Neural cell (in vitro differentiated cells): Measurements from ENCODE around the gene SETD6. TPM values are rescaled to one million over a fixed set of nuclear protein-coding genes. Genes with fewer than 3 reads are reported as not detected.

Experiments
- H2AFZ ChIP-seq: fragments of 200-600, 300-800 bp; sonication (generic), shearing (Covaris generic); 2 replicates; pipeline ENCODE4 v1.6.0; 2014; ENCODE audit warnings: low read depth, mild to moderate bottlenecking, antibody characterized with exemption, low read length, moderate library complexity
- H3F3A ChIP-seq: fragments of 200-600 bp; shearing (Covaris generic); 2 replicates; pipeline ENCODE4 v1.6.1; 2016; ENCODE audit warnings: mild to moderate bottlenecking, moderate library complexity, mixed read lengths, antibody characterized with exemption, low read length; ENCODE audit not compliant: insufficient read depth, poor library complexity, severe bottlenecking
- H3K27ac ChIP-seq: fragments of 200-600, 300-800 bp; sonication (generic), shearing (Covaris generic); 2 replicates; pipeline ENCODE4 v1.5.1; 2014; ENCODE audit warnings: mild to moderate bottlenecking, low read length, moderate library complexity
- H3K27me3 ChIP-seq: fragments of 300-800, 200-600 bp; sonication (generic), shearing (Covaris generic); 2 replicates; pipeline ENCODE4 v1.6.0; 2014; ENCODE audit warnings: mild to moderate bottlenecking, low read depth, low read length, moderate library complexity; ENCODE audit not compliant: insufficient read depth
- H3K36me3 ChIP-seq: fragments of 300-800, 200-600 bp; sonication (generic), shearing (Covaris generic); 2 replicates; pipeline ENCODE4 v1.5.1; 2014; ENCODE audit warnings: mild to moderate bottlenecking, antibody characterized with exemption, low read length, moderate library complexity; ENCODE audit not compliant: insufficient read depth
- H3K4me2 ChIP-seq: fragments of 300-800, 200-600 bp; sonication (generic), shearing (Covaris generic); 2 replicates; pipeline ENCODE4 v1.6.0; 2014; ENCODE audit warnings: mild to moderate bottlenecking, low read length
- H3K4me3 ChIP-seq: fragments of 300-800, 200-600 bp; sonication (generic), shearing (Covaris generic); 2 replicates; pipeline ENCODE4 v1.5.1; 2014; ENCODE audit warnings: mild to moderate bottlenecking, low read length, moderate library complexity
- H3K79me2 ChIP-seq: fragments of 200-600 bp; shearing (Covaris generic); replicated peaks from 2 replicates; pipeline ENCODE4 v1.6.0; 2014; ENCODE audit warnings: mild to moderate bottlenecking, low read length, moderate library complexity; ENCODE audit not compliant: insufficient read depth
- H3K9ac ChIP-seq: fragments of 300-800, 200-600 bp; sonication (generic), shearing (Covaris generic); 2 replicates; pipeline ENCODE4 v1.6.1; 2016; ENCODE audit warnings: mild to moderate bottlenecking, low read length, mixed read lengths
- H3K9me2 ChIP-seq: fragments of 200-600 bp; shearing (Covaris generic); 2 replicates; pipeline ENCODE4 v1.6.1; 2016; ENCODE audit warnings: mild to moderate bottlenecking, low read length, mixed read lengths; ENCODE audit not compliant: insufficient read depth
- H3K9me3 ChIP-seq: fragments of 200-600, 300-800 bp; sonication (generic), shearing (Covaris generic); 2 replicates; pipeline ENCODE4 v1.6.1; 2016; ENCODE audit warnings: mild to moderate bottlenecking, mixed run types, low read length, moderate library complexity, mixed read lengths
- H4K20me1 ChIP-seq: fragments of 200-600 bp; shearing (Covaris generic); 2 replicates; pipeline ENCODE4 v1.6.1; 2016; ENCODE audit warnings: mild to moderate bottlenecking, mixed run types; ENCODE audit not compliant: insufficient read depth
- EP300 ChIP-seq: fragments of 450-650 bp; conservative IDR thresholded peaks from 2 replicates; pipeline ENCODE4 v1.6.1; 2014; ENCODE audit warnings: antibody characterized with exemption, mild to moderate bottlenecking, moderate library complexity; ENCODE audit not compliant: poor library complexity, severe bottlenecking
- EZH2 ChIP-seq: fragments of 200-600, 300-800 bp; shearing (Covaris generic), sonication (generic); IDR thresholded peaks from 2 replicates; pipeline ENCODE4 v1.6.1; 2014; ENCODE audit warnings: antibody characterized with exemption, low read length, borderline replicate concordance, mild to moderate bottlenecking; ENCODE audit not compliant: insufficient read depth, poor library complexity, severe bottlenecking
- MXI1 ChIP-seq: fragments of 450-650 bp; conservative IDR thresholded peaks from 2 replicates; pipeline ENCODE4 v1.6.1; 2014; ENCODE audit warnings: antibody characterized with exemption, mild to moderate bottlenecking; ENCODE audit not compliant: poor library complexity, severe bottlenecking
- POLR2AphosphoS5 ChIP-seq: IDR thresholded peaks from 2 replicates; pipeline ENCODE4 v1.6.1; 2012
- RAD21 ChIP-seq: fragments of 450-650 bp; conservative IDR thresholded peaks from 2 replicates; pipeline ENCODE4 v1.6.1; 2014; ENCODE audit warnings: antibody characterized with exemption, mild to moderate bottlenecking, moderate library complexity
- SMC3 ChIP-seq: fragments of 450-650 bp; conservative IDR thresholded peaks from 2 replicates; pipeline ENCODE4 v1.6.1; 2014; ENCODE audit warnings: antibody characterized with exemption, mild to moderate bottlenecking, moderate library complexity; ENCODE audit not compliant: poor library complexity
- TAF1 ChIP-seq: IDR thresholded peaks from 2 replicates; pipeline ENCODE4 v1.6.1; 2012; ENCODE audit warnings: low read depth
- polyA plus RNA-seq: library from polyadenylated mRNA; depleted of rRNA; stranded (reverse); fragments of >200 nt; gene quantifications from 2 replicates; pipeline ENCODE4 v1.2.3, GENCODE V29; 2014
- TF ChIP-seq, protein P1 (sequence below): IDR thresholded peaks from 2 replicates; pipeline ENCODE4 v1.6.1; 2012; ENCODE audit warnings: borderline replicate concordance
- TF ChIP-seq, protein P2 (sequence below): fragments of 450-650 bp; IDR thresholded peaks from 2 replicates; pipeline ENCODE4 v1.5.1; 2014; ENCODE audit warnings: antibody characterized with exemption, mild to moderate bottlenecking, moderate library complexity; ENCODE audit not compliant: poor library complexity, severe bottlenecking

Gene SETD6
- polyA plus RNA-seq, 1 donor from 2014 or later, result 61.2 TPM

DNA sequence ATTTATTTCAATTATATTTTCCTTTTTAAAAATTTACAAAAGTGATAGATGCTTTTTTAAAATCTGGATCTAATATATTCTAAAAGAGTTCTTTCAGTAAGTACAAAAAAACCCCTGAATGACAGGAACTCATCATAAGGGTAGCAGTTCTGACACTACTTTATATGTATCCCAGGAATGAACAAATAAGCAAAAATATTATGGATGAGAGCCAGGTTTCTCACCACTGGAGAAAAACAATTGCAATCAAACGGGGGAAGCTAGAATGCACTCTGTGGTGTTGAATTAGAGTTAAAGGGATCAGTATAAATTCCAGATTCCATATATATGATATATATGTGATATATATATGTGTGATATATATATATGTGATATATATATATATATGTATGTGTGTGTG, 38.5 kb upstream of the SETD6 start:
- no peaks in the 10 kb centered on the region for H4K20me1 ChIP-seq
- TF ChIP-seq MXI1 (no peak), POLR2AphosphoS5 (no peak), SMC3 (no peak), TAF1 (no peak), EZH2 (no peak), EP300 (no peak), RAD21 (no peak)
- TF ChIP-seq, protein P1, sequence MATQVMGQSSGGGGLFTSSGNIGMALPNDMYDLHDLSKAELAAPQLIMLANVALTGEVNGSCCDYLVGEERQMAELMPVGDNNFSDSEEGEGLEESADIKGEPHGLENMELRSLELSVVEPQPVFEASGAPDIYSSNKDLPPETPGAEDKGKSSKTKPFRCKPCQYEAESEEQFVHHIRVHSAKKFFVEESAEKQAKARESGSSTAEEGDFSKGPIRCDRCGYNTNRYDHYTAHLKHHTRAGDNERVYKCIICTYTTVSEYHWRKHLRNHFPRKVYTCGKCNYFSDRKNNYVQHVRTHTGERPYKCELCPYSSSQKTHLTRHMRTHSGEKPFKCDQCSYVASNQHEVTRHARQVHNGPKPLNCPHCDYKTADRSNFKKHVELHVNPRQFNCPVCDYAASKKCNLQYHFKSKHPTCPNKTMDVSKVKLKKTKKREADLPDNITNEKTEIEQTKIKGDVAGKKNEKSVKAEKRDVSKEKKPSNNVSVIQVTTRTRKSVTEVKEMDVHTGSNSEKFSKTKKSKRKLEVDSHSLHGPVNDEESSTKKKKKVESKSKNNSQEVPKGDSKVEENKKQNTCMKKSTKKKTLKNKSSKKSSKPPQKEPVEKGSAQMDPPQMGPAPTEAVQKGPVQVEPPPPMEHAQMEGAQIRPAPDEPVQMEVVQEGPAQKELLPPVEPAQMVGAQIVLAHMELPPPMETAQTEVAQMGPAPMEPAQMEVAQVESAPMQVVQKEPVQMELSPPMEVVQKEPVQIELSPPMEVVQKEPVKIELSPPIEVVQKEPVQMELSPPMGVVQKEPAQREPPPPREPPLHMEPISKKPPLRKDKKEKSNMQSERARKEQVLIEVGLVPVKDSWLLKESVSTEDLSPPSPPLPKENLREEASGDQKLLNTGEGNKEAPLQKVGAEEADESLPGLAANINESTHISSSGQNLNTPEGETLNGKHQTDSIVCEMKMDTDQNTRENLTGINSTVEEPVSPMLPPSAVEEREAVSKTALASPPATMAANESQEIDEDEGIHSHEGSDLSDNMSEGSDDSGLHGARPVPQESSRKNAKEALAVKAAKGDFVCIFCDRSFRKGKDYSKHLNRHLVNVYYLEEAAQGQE, result no peak
- TF ChIP-seq, protein P2, sequence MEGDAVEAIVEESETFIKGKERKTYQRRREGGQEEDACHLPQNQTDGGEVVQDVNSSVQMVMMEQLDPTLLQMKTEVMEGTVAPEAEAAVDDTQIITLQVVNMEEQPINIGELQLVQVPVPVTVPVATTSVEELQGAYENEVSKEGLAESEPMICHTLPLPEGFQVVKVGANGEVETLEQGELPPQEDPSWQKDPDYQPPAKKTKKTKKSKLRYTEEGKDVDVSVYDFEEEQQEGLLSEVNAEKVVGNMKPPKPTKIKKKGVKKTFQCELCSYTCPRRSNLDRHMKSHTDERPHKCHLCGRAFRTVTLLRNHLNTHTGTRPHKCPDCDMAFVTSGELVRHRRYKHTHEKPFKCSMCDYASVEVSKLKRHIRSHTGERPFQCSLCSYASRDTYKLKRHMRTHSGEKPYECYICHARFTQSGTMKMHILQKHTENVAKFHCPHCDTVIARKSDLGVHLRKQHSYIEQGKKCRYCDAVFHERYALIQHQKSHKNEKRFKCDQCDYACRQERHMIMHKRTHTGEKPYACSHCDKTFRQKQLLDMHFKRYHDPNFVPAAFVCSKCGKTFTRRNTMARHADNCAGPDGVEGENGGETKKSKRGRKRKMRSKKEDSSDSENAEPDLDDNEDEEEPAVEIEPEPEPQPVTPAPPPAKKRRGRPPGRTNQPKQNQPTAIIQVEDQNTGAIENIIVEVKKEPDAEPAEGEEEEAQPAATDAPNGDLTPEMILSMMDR, result no peak

DNA sequence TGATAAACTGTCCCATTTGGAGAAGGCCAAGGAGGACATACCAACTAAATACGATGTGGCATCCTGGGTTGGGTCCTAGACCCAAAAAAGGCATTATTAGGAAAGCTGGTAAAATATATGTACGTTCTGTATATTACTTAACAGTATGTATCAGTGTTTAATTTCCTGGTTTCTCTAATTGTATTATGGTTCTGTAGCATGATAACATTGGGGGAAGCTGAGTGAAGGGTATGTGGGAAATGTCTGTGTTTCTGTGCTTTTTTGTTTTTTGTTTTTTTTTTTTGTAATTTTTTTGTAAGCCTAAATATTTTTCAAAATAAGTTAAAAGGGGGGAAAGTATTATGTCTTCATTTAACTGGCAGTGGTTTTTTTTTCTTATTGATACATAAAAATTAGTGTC, 36.9 kb upstream of the SETD6 start:
- Histone ChIP-seq H3K79me2 (no peaks in the 10 kb centered on the region), H3K27ac (no peak overlapping the region), H3K4me2 (no peak overlapping the region), H4K20me1 (no peaks in the 10 kb centered on the region), H3K9ac (no peak overlapping the region), H3K9me3 (no peaks in the 10 kb centered on the region), H3K9me2 (no peaks in the 10 kb centered on the region), H2AFZ (no peak overlapping the region), H3K27me3 (no peaks in the 10 kb centered on the region), H3F3A (no peaks in the 10 kb centered on the region), H3K4me3 (no peak overlapping the region), H3K36me3 (no peaks in the 10 kb centered on the region)
- TF ChIP-seq TAF1 (no peak), EZH2 (no peak), MXI1 (no peak), EP300 (no peak)

More for the DNA sequence above, 38.5 kb upstream of the SETD6 start:
- H3K9ac ChIP-seq, result no peak overlapping the region
- no peaks in the 10 kb centered on the region for H3F3A ChIP-seq
- no peaks in the 10 kb centered on the region for H3K9me2 ChIP-seq
- peak overlapping the region; percentile 49 for H3K27ac ChIP-seq
- H3K36me3 ChIP-seq, result no peaks in the 10 kb centered on the region
- no peak overlapping the region for H2AFZ ChIP-seq
- no peaks in the 10 kb centered on the region for H3K79me2 ChIP-seq
- H3K4me2 ChIP-seq, result no peak overlapping the region
- H3K4me3 ChIP-seq, result no peak overlapping the region
- H3K9me3 ChIP-seq, result no peaks in the 10 kb centered on the region
- no peaks in the 10 kb centered on the region for H3K27me3 ChIP-seq
